ENCODE measurements around the gene VPS13D. TPM values are rescaled to one million over a fixed set of nuclear protein-coding genes. Genes with fewer than 3 reads are reported as not detected.

VPS13D gene
- total RNA-seq, 1 donor from 2014 or later = 25.8 TPM

- Histone ChIP-seq H3K36me3 (ENCODE audit: control insufficient read depth, insufficient read depth, low read length) (peaks cover 2% of the 10 kb centered on the region), H3K27me3 (ENCODE audit: control insufficient read depth, insufficient read depth, low read length) (no peaks in the 10 kb centered on the region), H3K4me3 (ENCODE audit: low read depth, low read length) (no peak overlapping the region)
- TF ChIP-seq CTCF (IDR thresholded peaks at IDR 0.05; ENCODE audit: insufficient read depth, low read length, severe bottlenecking) = no peak
- no peak for DNase-seq (ENCODE audit: low read depth)
- FAIRE-seq = no peak
Observed at GRCh38 chr1:12432897-12433296, 203.1 kb downstream of the VPS13D start.

GRCh38 chr1:12433323-12434053 is 203.7 kb downstream of the VPS13D start:
- DNase-seq (ENCODE audit: low read depth) (no peak), FAIRE-seq (no peak)
- H3K27me3 ChIP-seq (ENCODE audit: control insufficient read depth, insufficient read depth, low read length) = no peaks in the 10 kb centered on the region
- peaks cover 2% of the 10 kb centered on the region for H3K36me3 ChIP-seq (ENCODE audit: control insufficient read depth, insufficient read depth, low read length)
- TF ChIP-seq CTCF (IDR thresholded peaks at IDR 0.05; ENCODE audit: insufficient read depth, low read length, severe bottlenecking) = no peak
- no peak overlapping the region for H3K4me3 ChIP-seq (ENCODE audit: low read depth, low read length)

- DNase-seq (ENCODE audit: low read depth) (peak; percentile 73), FAIRE-seq (no peak)
- peaks cover 2% of the 10 kb centered on the region for H3K36me3 ChIP-seq (ENCODE audit: control insufficient read depth, insufficient read depth, low read length)
- H3K27me3 ChIP-seq (ENCODE audit: control insufficient read depth, insufficient read depth, low read length) = no peaks in the 10 kb centered on the region
- H3K4me3 ChIP-seq (ENCODE audit: low read depth, low read length) = no peak overlapping the region
- TF ChIP-seq CTCF (IDR thresholded peaks at IDR 0.05; ENCODE audit: insufficient read depth, low read length, severe bottlenecking) = no peak
Observed at GRCh38 chr1:12434174-12434573, 204.3 kb downstream of the VPS13D start.

- FAIRE-seq (no peak), DNase-seq (ENCODE audit: low read depth) (no peak)
- no peak for TF ChIP-seq CTCF (IDR thresholded peaks at IDR 0.05; ENCODE audit: insufficient read depth, low read length, severe bottlenecking)
- Histone ChIP-seq H3K4me3 (ENCODE audit: low read depth, low read length) (no peak overlapping the region), H3K27me3 (ENCODE audit: control insufficient read depth, insufficient read depth, low read length) (no peaks in the 10 kb centered on the region), H3K36me3 (ENCODE audit: control insufficient read depth, insufficient read depth, low read length) (peaks cover 2% of the 10 kb centered on the region)
Observed at GRCh38 chr1:12434686-12435085, 204.9 kb downstream of the VPS13D start.

- Histone ChIP-seq H3K36me3 (ENCODE audit: control insufficient read depth, insufficient read depth, low read length) (no peaks in the 10 kb centered on the region), H3K4me3 (ENCODE audit: low read depth, low read length) (no peak overlapping the region), H3K27me3 (ENCODE audit: control insufficient read depth, insufficient read depth, low read length) (no peaks in the 10 kb centered on the region)
- DNase-seq (ENCODE audit: low read depth) (peak; percentile 62), FAIRE-seq (no peak)
- TF ChIP-seq CTCF (IDR thresholded peaks at IDR 0.05; ENCODE audit: insufficient read depth, low read length, severe bottlenecking) = no peak
Observed at GRCh38 chr1:12435639-12436344, 206.0 kb downstream of the VPS13D start.

All from bronchial epithelial cell (primary cell).